LNCAP (cell line): Measurements from ENCODE around the gene UBR4.

Source experiments
- TF ChIP-seq, protein P1 (sequence below): fragments of 450-650 bp; IDR thresholded peaks from 2 replicates; pipeline ENCODE4 v1.5.1; 2017; ENCODE audit warnings: mild to moderate bottlenecking

Gene UBR4

GRCh38 chr1:19140465-19140864 lies 69.6 kb downstream of the UBR4 start:
- TF ChIP-seq, protein P1, sequence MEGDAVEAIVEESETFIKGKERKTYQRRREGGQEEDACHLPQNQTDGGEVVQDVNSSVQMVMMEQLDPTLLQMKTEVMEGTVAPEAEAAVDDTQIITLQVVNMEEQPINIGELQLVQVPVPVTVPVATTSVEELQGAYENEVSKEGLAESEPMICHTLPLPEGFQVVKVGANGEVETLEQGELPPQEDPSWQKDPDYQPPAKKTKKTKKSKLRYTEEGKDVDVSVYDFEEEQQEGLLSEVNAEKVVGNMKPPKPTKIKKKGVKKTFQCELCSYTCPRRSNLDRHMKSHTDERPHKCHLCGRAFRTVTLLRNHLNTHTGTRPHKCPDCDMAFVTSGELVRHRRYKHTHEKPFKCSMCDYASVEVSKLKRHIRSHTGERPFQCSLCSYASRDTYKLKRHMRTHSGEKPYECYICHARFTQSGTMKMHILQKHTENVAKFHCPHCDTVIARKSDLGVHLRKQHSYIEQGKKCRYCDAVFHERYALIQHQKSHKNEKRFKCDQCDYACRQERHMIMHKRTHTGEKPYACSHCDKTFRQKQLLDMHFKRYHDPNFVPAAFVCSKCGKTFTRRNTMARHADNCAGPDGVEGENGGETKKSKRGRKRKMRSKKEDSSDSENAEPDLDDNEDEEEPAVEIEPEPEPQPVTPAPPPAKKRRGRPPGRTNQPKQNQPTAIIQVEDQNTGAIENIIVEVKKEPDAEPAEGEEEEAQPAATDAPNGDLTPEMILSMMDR: no peak

- TF ChIP-seq, protein P1: no peak
Measured at GRCh38 chr1:19139711-19140110, 70.4 kb downstream of the UBR4 start.

DNA sequence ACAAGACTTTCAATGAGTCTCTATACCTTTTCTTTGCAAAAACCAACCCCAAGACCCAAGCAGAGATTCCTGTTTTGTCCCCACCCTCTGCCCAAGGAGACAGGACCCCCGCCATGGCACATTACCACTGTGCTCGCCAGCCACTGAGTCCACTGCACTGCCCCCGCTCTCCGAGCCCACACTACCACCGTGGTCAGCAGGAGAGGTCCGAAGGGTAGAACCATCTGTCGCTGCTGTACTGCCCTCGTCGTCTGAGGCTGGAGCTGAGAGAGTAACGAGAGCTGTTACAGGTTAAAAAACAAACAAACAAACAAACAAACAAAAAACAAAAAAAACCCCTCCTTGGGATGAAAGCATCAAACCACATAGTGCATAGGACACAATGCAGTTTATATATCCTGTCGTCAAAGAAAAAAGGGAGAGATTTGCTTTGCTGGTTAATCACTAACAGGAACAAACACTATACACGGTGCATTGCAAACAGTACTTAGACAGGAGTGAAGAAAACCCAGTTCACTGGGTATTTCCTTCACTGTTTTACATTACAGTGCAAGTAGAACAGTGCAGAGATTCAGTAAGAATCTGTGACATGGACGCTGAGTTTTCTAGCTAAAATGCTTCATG lies 71.0 kb downstream of the UBR4 start:
- TF ChIP-seq, protein P1: no peak

- TF ChIP-seq, protein P1: no peak
Measured at GRCh38 chr1:19138331-19138730, 71.7 kb downstream of the UBR4 start.

GRCh38 chr1:19137158-19137557 lies 72.9 kb downstream of the UBR4 start:
- TF ChIP-seq, protein P1: no peak

GRCh38 chr1:19133360-19133759 lies 76.7 kb downstream of the UBR4 start:
- TF ChIP-seq, protein P1: no peak

DNA sequence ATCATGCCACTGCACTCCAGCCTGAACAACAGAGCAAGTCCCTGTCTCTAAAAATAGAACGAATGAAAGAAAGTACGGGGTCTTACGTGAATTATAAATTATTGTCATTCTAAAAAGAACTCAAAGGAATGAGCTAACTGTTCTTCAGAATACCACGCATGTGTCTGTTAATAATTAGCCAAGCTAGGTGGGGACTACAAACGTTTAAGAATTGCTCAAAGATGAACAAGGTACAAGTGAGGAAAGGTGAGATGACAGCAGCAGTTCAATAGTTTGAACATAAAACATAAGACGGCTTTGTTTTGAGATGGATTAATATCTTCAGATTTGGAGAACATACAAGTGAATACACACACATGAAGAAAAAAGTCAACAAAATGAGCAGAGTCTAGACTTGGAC lies 79.6 kb downstream of the UBR4 start:
- TF ChIP-seq, protein P1: no peak

DNA sequence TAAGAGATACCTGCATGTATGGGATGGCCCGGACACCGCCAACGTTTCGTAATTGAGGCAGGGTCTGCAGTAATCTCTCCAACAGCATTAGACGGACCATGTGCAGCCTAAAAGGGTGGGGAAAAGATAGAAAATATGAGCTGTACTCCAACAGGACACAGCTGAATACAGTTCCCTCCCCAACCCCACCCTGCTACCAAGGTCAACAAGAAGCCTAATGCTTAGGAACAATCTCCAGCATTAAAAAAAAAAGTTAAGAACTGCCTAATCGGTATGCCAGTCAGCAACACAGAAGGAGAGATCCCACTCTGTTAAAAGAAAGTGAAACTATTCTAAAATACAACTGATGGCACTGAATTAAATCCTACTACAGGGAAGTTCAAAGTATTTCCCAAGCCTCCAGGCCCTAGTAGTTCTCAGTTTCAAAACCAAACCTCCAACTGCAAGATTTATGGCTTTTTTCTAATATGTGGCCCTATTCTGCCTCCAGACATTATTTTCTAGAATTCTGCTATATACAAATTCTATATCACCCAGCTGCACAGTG lies 81.0 kb downstream of the UBR4 start:
- TF ChIP-seq, protein P1: no peak
